Gastrocnemius medialis (tissue), 4 donors: ENCODE results near the gene ASTN2.

Experiments used
- CTCF ChIP-seq, 5 experiments: fragments of 450-650 bp in 3 of 5; fragments of 200-600 bp in 2 of 5; sonication (generic) in 2 of 5; IDR thresholded peaks in 4 of 5; conservative IDR thresholded peaks in 1 of 5; 1 replicate in 4 of 5; 2 replicates in 1 of 5; pipeline ENCODE4 v1.5.1; 2016 to 2019; ENCODE audit warnings: antibody characterized with exemption in 5 of 5, mild to moderate bottlenecking in 3 of 5, moderate library complexity in 3 of 5
- POLR2A ChIP-seq, 2 donors: fragments of 450-650 bp; IDR thresholded peaks; one replicate each; pipeline ENCODE4 v1.6.1; 2017; ENCODE audit warnings: antibody characterized with exemption in 2 of 2, mild to moderate bottlenecking in 2 of 2, moderate library complexity in 2 of 2

GRCh38 chr9:116585204-116585603 lies 829.7 kb downstream of the ASTN2 start:
- TF ChIP-seq CTCF (IDR thresholded peaks at IDR 0.05 in 4 of 5, conservative IDR thresholded peaks at IDR 0.05 in 1 of 5) (no peak), POLR2A (IDR thresholded peaks at IDR 0.05) (no peak)
